22Rv1 (cell line): Measurements from ENCODE around the gene CCDC91.

ENCODE experiments used
- H3K27ac ChIP-seq: fragments of 450-650 bp; 2 replicates; pipeline ENCODE4 v1.5.1; 2017
- ZFX ChIP-seq: fragments of 450-650 bp; IDR thresholded peaks from 2 replicates; pipeline ENCODE4 v1.6.1; 2017; ENCODE audit warnings: antibody characterized with exemption, borderline replicate concordance
- TF ChIP-seq, protein P1 (sequence below): fragments of 450-650 bp; IDR thresholded peaks from 2 replicates; pipeline ENCODE4 v1.5.1; 2017; ENCODE audit warnings: mild to moderate bottlenecking

Gene CCDC91

DNA sequence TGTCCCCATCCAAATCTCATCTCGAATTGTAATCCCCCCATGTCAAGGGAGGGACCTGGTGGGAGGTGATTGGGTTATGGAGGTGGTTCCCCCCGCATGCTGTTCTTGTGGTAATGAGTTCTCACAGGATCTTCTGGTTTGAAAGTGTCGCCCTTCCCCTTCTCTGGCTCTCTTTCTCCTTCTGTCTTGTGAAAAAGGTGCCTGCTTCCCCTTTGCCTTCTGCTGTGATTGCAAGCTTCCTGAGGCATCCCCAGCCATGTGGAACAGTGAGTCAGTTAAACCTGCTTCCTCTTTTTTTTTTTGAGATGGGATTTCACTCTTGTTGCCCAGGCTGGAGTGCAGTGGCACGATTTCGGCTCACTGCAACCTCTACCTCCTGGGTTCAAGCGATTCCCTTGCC lies 104.0 kb downstream of the CCDC91 start:
- H3K27ac ChIP-seq = no peak overlapping the region
- TF ChIP-seq, protein P1, sequence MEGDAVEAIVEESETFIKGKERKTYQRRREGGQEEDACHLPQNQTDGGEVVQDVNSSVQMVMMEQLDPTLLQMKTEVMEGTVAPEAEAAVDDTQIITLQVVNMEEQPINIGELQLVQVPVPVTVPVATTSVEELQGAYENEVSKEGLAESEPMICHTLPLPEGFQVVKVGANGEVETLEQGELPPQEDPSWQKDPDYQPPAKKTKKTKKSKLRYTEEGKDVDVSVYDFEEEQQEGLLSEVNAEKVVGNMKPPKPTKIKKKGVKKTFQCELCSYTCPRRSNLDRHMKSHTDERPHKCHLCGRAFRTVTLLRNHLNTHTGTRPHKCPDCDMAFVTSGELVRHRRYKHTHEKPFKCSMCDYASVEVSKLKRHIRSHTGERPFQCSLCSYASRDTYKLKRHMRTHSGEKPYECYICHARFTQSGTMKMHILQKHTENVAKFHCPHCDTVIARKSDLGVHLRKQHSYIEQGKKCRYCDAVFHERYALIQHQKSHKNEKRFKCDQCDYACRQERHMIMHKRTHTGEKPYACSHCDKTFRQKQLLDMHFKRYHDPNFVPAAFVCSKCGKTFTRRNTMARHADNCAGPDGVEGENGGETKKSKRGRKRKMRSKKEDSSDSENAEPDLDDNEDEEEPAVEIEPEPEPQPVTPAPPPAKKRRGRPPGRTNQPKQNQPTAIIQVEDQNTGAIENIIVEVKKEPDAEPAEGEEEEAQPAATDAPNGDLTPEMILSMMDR = no peak
- no peak for TF ChIP-seq ZFX

DNA sequence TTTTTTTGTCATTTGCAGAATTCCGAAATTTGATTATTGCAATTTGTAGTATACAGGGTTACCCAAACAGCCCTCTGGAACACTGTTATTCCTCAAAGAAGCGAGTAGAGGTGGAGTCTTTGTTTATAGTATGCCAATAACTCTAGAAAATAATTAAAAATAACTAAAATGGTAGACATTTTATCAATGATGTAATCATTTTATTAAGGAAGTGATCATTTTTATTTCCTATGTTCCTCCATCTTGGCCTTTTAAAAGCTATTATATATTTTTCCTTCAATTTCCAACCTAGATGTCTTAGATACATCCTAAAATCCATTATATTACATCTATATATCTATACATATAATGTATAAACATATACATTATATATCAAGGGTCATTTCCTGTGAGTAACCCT lies 106.0 kb downstream of the CCDC91 start:
- TF ChIP-seq, protein P1 = no peak
- TF ChIP-seq ZFX = no peak
- H3K27ac ChIP-seq = no peak overlapping the region

DNA sequence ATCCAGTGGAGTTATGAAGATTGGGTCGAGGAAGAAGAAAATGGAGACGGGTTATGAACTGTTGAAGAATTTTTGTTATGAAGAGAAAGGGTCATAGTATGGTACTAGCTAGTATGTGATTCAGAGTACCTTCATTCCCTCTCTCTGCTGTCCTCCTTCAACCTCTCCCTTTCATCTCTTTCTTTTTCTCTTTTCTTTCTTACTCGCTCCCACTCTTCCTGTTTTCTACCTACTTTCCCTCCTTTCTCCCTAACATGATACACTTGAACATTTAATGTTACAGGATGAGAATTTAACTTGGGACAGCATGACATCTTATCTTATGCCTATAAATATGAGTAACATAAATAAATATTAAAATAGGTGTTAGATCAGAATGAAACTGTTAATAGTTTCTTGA lies 112.9 kb downstream of the CCDC91 start:
- TF ChIP-seq, protein P1 = no peak
- TF ChIP-seq ZFX = no peak
- H3K27ac ChIP-seq = no peak overlapping the region

DNA sequence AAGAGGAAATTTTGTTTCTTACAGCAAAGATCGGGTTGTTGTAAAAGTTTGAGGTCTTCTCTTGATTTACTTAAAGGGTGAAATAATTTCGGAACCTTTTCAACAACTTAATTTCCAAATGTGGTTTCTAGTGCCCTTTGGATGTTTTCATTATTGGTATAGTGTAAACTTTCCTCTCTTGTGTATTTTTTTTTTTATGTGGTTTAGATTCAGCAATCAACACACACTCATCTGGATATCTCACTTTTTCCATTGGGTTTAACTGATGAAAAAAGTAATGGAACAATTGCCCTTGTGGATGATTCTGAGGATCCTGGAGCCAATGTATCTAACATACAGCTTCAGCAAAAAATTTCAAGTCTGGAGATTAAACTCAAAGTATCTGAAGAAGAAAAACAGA lies 116.3 kb downstream of the CCDC91 start:
- TF ChIP-seq, protein P1 = no peak
- TF ChIP-seq ZFX = no peak
- H3K27ac ChIP-seq = no peak overlapping the region

DNA sequence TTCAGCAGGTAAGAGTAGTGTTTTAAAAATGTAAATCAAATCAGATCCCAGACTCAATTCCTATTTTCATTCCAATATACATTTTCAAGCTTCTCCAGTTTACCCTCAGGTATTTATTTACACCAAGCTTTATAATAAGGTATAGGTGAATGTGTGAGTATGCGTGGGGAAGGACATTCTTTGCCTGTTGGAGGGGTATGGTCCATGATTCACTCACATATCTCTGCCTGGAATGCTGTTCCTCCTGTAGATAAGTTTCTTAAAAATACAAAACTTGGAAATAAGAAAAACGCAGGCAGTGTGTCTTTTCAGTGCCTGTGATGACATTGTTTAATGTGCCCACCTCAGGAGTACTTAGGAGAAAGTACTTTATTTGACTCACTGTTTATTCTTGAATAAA lies 118.6 kb downstream of the CCDC91 start:
- no peak overlapping the region for H3K27ac ChIP-seq
- TF ChIP-seq ZFX = no peak
- TF ChIP-seq, protein P1 = no peak

DNA sequence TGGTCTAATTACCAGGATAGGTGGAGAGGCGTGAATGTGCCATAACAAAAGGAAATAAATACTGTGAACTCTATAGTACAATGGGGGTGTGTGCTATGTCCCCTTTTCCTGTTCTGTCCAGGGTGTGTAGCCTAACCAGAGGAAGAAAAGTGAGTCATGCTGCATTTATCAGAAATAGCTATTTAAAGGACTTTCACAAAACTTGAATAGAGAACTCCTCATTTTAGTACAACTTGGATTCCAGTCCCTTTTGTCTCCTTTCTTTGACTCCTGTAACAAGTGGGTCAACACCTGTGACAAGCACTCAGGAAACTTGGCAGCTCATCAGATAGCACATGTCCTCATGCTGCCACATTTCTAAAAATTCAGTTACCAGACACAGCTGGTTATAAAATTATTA lies 123.4 kb downstream of the CCDC91 start:
- TF ChIP-seq, protein P1 = no peak
- no peak for TF ChIP-seq ZFX
- no peak overlapping the region for H3K27ac ChIP-seq

DNA sequence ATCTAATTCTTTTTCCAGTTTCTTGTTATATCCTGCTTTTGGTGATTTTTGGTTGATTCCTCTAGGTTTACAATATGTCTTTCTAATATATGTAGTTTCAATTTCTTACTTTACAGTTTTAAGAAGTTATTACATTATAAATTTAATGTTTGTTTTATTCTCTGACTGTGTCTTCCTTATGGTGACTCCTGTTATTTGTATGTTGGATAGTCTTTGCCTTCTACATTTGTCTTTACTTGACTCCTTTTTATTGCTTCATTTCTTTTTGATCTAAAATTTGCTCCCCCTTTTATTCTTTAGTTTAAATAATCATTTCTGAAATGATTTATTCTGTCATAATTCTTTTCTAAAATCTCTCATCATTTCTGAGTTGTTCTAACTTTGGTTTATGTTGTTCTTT lies 125.8 kb downstream of the CCDC91 start:
- H3K27ac ChIP-seq = no peak overlapping the region
- TF ChIP-seq, protein P1 = no peak
- TF ChIP-seq ZFX = no peak
